ENCODE measurements around the gene FOXP2. TPM values are rescaled to one million over a fixed set of nuclear protein-coding genes. Genes with fewer than 3 reads are reported as not detected.

Gene FOXP2
- total and polyA plus RNA-seq, 2 donors (not counting 3 experiments of a cell fraction or from before 2014, with no cell fraction given) = 0.37 to 2.7 TPM

- Histone ChIP-seq H3K27me3 (ENCODE audit: control insufficient read depth in 2 of 2, insufficient read depth in 2 of 2, low read length in 2 of 2) (no peaks in the 10 kb centered on the region), H3K9me1 (replicated peaks; ENCODE audit: control insufficient read depth, extremely low read depth, insufficient read depth, low read length) (no peaks in the 10 kb centered on the region), H3K4me2 (ENCODE audit: insufficient read depth, low read length) (no peak overlapping the region), H3K9ac (replicated peaks; ENCODE audit: extremely low read depth, insufficient read depth, low read length) (no peak overlapping the region), H3K36me3 (ENCODE audit: control insufficient read depth in 2 of 2, extremely low read depth in 1 of 2, insufficient read depth in 2 of 2, low read length in 2 of 2) (no peaks in the 10 kb centered on the region), H3K9me3 (replicated peaks; ENCODE audit: control insufficient read depth, insufficient read depth, low read length) (no peaks in the 10 kb centered on the region), H3K79me2 (ENCODE audit: control insufficient read depth, insufficient read depth, low read length) (no peaks in the 10 kb centered on the region), H4K20me1 (replicated peaks; ENCODE audit: control insufficient read depth, extremely low read depth, insufficient read depth, low read length) (no peaks in the 10 kb centered on the region), H3K4me1 (ENCODE audit: control insufficient read depth, extremely low read depth, insufficient read depth, low read length) (no peaks in the 10 kb centered on the region), H3K27ac (ENCODE audit: insufficient read depth, low read depth, low read length) (no peak overlapping the region), H2AFZ (ENCODE audit: low read depth, low read length) (no peak overlapping the region), H3K4me3 (replicated peaks in 1 of 3; ENCODE audit: insufficient read depth in 1 of 3, low read depth in 1 of 3, low read length in 3 of 3) (no peak overlapping the region)
- FAIRE-seq = no peak
- BruUV-seq (replicated peaks) = no TSS peak
- intact Hi-C loops (cut with micrococcal nuclease) (no loop called here), dilution Hi-C loops (cut with MboI; ENCODE audit: extremely low pct_ligation_motif_present, low sequenced_read_pairs) (no loop called here)
- CTCF ChIA-PET = no interaction called here
- no peak for DNase-seq (ENCODE audit: low read depth, low spot score)
- TF ChIP-seq GATA2 (IDR thresholded peaks at IDR 0.05; ENCODE audit: insufficient read depth, insufficient read length, low read depth, low read length) (no peak), FOS (IDR thresholded peaks at IDR 0.05; ENCODE audit: borderline replicate concordance, insufficient read depth, low read length) (no peak), POLR2A (IDR thresholded peaks at IDR 0.05; ENCODE audit: low read depth, low read length) (no peak), CTCF (IDR thresholded peaks at IDR 0.05; ENCODE audit: extremely low read depth in 1 of 2, insufficient read depth in 1 of 2, low read depth in 1 of 2, low read length in 2 of 2) (no peak), JUN (IDR thresholded peaks at IDR 0.05; ENCODE audit: borderline replicate concordance, insufficient read depth, insufficient read length, low read depth) (no peak)
- POLR2A ChIA-PET = no interaction called here
Observed at GRCh38 chr7:114531326-114531725, 116.7 kb downstream of the FOXP2 start.

GRCh38 chr7:114533131-114533530 lies 118.5 kb downstream of the FOXP2 start:
- TF ChIP-seq MYC (IDR thresholded peaks at IDR 0.05; ENCODE audit: low read depth, low read length) = no peak
- no peak for TF ChIP-seq POLR2AphosphoS5 (IDR thresholded peaks at IDR 0.05; ENCODE audit: insufficient read depth, low read depth, low read length)
- no peak for TF ChIP-seq POLR2A (IDR thresholded peaks at IDR 0.05; ENCODE audit: low read depth, low read length)
- TF ChIP-seq GATA2 (IDR thresholded peaks at IDR 0.05; ENCODE audit: insufficient read depth, insufficient read length, low read depth, low read length) = no peak
- TF ChIP-seq EZH2 (IDR thresholded peaks at IDR 0.05; ENCODE audit: borderline replicate concordance, low read depth, low read length, severe bottlenecking) = no peak
- TF ChIP-seq FOS (IDR thresholded peaks at IDR 0.05; ENCODE audit: borderline replicate concordance, insufficient read depth, low read length) = no peak
- TF ChIP-seq MAX (IDR thresholded peaks at IDR 0.05; ENCODE audit: insufficient read depth, insufficient read length) = no peak
- TF ChIP-seq JUN (IDR thresholded peaks at IDR 0.05; ENCODE audit: borderline replicate concordance, insufficient read depth, insufficient read length, low read depth) = no peak
- TF ChIP-seq CTCF (IDR thresholded peaks at IDR 0.05; ENCODE audit: extremely low read depth in 1 of 2, insufficient read depth in 1 of 2, low read depth in 1 of 2, low read length in 2 of 2) = no peak
- Histone ChIP-seq H3K79me2 (ENCODE audit: control insufficient read depth, insufficient read depth, low read length) (no peaks in the 10 kb centered on the region), H3K4me1 (ENCODE audit: control insufficient read depth, extremely low read depth, insufficient read depth, low read length) (no peaks in the 10 kb centered on the region), H3K4me3 (replicated peaks in 1 of 3; ENCODE audit: insufficient read depth in 1 of 3, low read depth in 1 of 3, low read length in 3 of 3) (no peak overlapping the region), H4K20me1 (replicated peaks; ENCODE audit: control insufficient read depth, extremely low read depth, insufficient read depth, low read length) (no peaks in the 10 kb centered on the region), H3K9me3 (replicated peaks; ENCODE audit: control insufficient read depth, insufficient read depth, low read length) (no peaks in the 10 kb centered on the region), H3K9ac (replicated peaks; ENCODE audit: extremely low read depth, insufficient read depth, low read length) (no peak overlapping the region), H2AFZ (ENCODE audit: low read depth, low read length) (no peak overlapping the region), H3K4me2 (ENCODE audit: insufficient read depth, low read length) (no peak overlapping the region), H3K27ac (ENCODE audit: insufficient read depth, low read depth, low read length) (no peak overlapping the region), H3K9me1 (replicated peaks; ENCODE audit: control insufficient read depth, extremely low read depth, insufficient read depth, low read length) (no peaks in the 10 kb centered on the region), H3K36me3 (ENCODE audit: control insufficient read depth in 2 of 2, extremely low read depth in 1 of 2, insufficient read depth in 2 of 2, low read length in 2 of 2) (no peaks in the 10 kb centered on the region), H3K27me3 (ENCODE audit: control insufficient read depth in 2 of 2, insufficient read depth in 2 of 2, low read length in 2 of 2) (no peaks in the 10 kb centered on the region)
- BruUV-seq (replicated peaks) = no TSS peak
- DNase-seq (ENCODE audit: low read depth, low spot score) (no peak), FAIRE-seq (no peak)
- intact Hi-C loops (cut with micrococcal nuclease) = no loop called here
- CTCF ChIA-PET = interaction anchor here (0.6 to 2.2 kb wide), 3 partner anchors 106 to 451 kb away, joined by 3 to 11 read pairs (median 5); no protein-coding TSS in a partner anchor
- dilution Hi-C loops (cut with MboI; ENCODE audit: extremely low pct_ligation_motif_present, low sequenced_read_pairs) = no loop called here
- POLR2A ChIA-PET = no interaction called here

Data from endothelial cell of umbilical vein (primary cell).